ENCODE measurements around the gene UCKL1.

Gene UCKL1

GRCh38 chr20:63958964-63959698 is 2.9 kb upstream of the UCKL1 start:
- DNase-seq = no peak

- DNase-seq = no peak
Measured at GRCh38 chr20:63958471-63958870, 2.3 kb upstream of the UCKL1 start.

GRCh38 chr20:63957690-63958441 is 1.6 kb upstream of the UCKL1 start:
- DNase-seq = no peak

- peak; percentile 44 for DNase-seq
Measured at GRCh38 chr20:63957004-63957689, 931 bp upstream of the UCKL1 start.

- no peak for DNase-seq
Measured at GRCh38 chr20:63956664-63957003, 418 bp upstream of the UCKL1 start.

- no peak for DNase-seq
Measured at GRCh38 chr20:63955281-63955826, 862 bp downstream of the UCKL1 start.

GRCh38 chr20:63953764-63954429 is 2.3 kb downstream of the UCKL1 start:
- DNase-seq = no peak

GRCh38 chr20:63952769-63953168 is 3.4 kb downstream of the UCKL1 start:
- no peak for DNase-seq

- no peak for DNase-seq
Measured at GRCh38 chr20:63952210-63952535, 4.0 kb downstream of the UCKL1 start.

GRCh38 chr20:63951398-63952209 is 4.6 kb downstream of the UCKL1 start:
- DNase-seq = no peak

- no peak for DNase-seq
Measured at GRCh38 chr20:63950701-63951397, 5.4 kb downstream of the UCKL1 start.

GRCh38 chr20:63947638-63948456 is 8.4 kb downstream of the UCKL1 start:
- DNase-seq = no peak

GRCh38 chr20:63946986-63947637 is 9.1 kb downstream of the UCKL1 start:
- DNase-seq = no peak

GRCh38 chr20:63945921-63946920 is 10.0 kb downstream of the UCKL1 start:
- no peak for DNase-seq

GRCh38 chr20:63945031-63945658 is 11.1 kb downstream of the UCKL1 start:
- DNase-seq = no peak

GRCh38 chr20:63944078-63944941 is 11.9 kb downstream of the UCKL1 start:
- no peak for DNase-seq

GRCh38 chr20:63943808-63944077 is 12.5 kb downstream of the UCKL1 start:
- DNase-seq = no peak

Measured in activated gamma-delta T cell (primary cell).